Brain pericyte (primary cell): Measurements from ENCODE around the gene ZIC2.

Source experiments
- DNase-seq: peaks from one replicate; pipeline ENCODE4 v3.0.0-alpha.2; 2012; ENCODE audit warnings: low read depth, low spot score

ZIC2 gene

GRCh38 chr13:99985886-99986527 is 4.4 kb downstream of the ZIC2 start:
- no peak for DNase-seq

- no peak for DNase-seq
Observed at GRCh38 chr13:99986741-99987140, 5.2 kb downstream of the ZIC2 start.

GRCh38 chr13:99987154-99988019 is 5.8 kb downstream of the ZIC2 start:
- no peak for DNase-seq

- no peak for DNase-seq
Observed at GRCh38 chr13:99988529-99989275, 7.1 kb downstream of the ZIC2 start.

GRCh38 chr13:99989276-99990125 is 7.9 kb downstream of the ZIC2 start:
- DNase-seq, result no peak

- no peak for DNase-seq
Observed at GRCh38 chr13:99990126-99990977, 8.8 kb downstream of the ZIC2 start.

- DNase-seq, result no peak
Observed at GRCh38 chr13:99991013-99991827, 9.6 kb downstream of the ZIC2 start.

- no peak for DNase-seq
Observed at GRCh38 chr13:99991828-99992775, 10.5 kb downstream of the ZIC2 start.

GRCh38 chr13:99992949-99993351 is 11.4 kb downstream of the ZIC2 start:
- no peak for DNase-seq

- DNase-seq, result no peak
Observed at GRCh38 chr13:99993660-99994637, 12.4 kb downstream of the ZIC2 start.

GRCh38 chr13:99994638-99995020 is 13.0 kb downstream of the ZIC2 start:
- no peak for DNase-seq

- DNase-seq, result no peak
Observed at GRCh38 chr13:99995104-99995588, 13.6 kb downstream of the ZIC2 start.

- DNase-seq, result no peak
Observed at GRCh38 chr13:99995589-99996380, 14.2 kb downstream of the ZIC2 start.

- DNase-seq, result no peak
Observed at GRCh38 chr13:99996381-99996973, 14.9 kb downstream of the ZIC2 start.

- no peak for DNase-seq
Observed at GRCh38 chr13:99997702-99998214, 16.2 kb downstream of the ZIC2 start.

GRCh38 chr13:99998261-99998660 is 16.7 kb downstream of the ZIC2 start:
- no peak for DNase-seq
